GM13976 (cell line): ENCODE data around the gene AARS1.
"Not testable (repeated sequence)": the region's sequence is repeated elsewhere in the genome, so short reads cannot be mapped to it uniquely, and the experiment has no call there.

Experiments
- DNase-seq: peaks from one replicate; pipeline ENCODE4 v3.0.0; 2012; ENCODE audit warnings: low spot score
- in situ Hi-C: fragments of 300-500 bp; cut with MboI; formaldehyde crosslinking; loops from one replicate; pipeline ENCODE4 v1.12.0; 2022; ENCODE audit warnings: low sequenced_read_pairs, mixed read lengths, inconsistent platforms; ENCODE audit not compliant: unreplicated experiment
- TF ChIP-seq, protein P1 (sequence below): IDR thresholded peaks from 2 replicates; pipeline ENCODE4 v1.5.1; 2012; ENCODE audit warnings: borderline replicate concordance, mild to moderate bottlenecking; ENCODE audit not compliant: insufficient read depth; ENCODE audit errors: extremely low read depth, missing control alignments, control extremely low read depth

The AARS1 gene

DNA sequence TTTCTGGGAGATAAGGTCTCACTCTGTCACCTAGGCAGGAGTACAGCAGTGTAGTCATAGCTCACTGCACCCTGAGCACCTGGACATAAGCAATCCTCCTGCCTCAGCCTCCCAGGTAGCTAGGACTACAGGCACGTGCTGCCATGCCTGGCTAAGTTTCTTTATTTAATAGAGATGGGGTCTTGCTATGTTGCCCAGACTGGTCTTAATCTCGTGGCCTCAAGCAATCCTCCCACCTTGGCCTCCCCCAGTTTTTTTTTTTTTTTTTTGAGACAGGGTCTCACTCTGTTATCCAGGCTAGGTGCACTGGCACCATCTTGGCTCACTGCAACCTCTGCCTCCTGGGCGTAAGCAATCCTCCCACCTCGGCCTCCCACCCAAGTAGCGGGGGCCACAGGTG, 30.8 kb upstream of the AARS1 start:
- in situ Hi-C loops = no loop called here
- DNase-seq = no peak
- TF ChIP-seq, protein P1, sequence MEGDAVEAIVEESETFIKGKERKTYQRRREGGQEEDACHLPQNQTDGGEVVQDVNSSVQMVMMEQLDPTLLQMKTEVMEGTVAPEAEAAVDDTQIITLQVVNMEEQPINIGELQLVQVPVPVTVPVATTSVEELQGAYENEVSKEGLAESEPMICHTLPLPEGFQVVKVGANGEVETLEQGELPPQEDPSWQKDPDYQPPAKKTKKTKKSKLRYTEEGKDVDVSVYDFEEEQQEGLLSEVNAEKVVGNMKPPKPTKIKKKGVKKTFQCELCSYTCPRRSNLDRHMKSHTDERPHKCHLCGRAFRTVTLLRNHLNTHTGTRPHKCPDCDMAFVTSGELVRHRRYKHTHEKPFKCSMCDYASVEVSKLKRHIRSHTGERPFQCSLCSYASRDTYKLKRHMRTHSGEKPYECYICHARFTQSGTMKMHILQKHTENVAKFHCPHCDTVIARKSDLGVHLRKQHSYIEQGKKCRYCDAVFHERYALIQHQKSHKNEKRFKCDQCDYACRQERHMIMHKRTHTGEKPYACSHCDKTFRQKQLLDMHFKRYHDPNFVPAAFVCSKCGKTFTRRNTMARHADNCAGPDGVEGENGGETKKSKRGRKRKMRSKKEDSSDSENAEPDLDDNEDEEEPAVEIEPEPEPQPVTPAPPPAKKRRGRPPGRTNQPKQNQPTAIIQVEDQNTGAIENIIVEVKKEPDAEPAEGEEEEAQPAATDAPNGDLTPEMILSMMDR = no peak

DNA sequence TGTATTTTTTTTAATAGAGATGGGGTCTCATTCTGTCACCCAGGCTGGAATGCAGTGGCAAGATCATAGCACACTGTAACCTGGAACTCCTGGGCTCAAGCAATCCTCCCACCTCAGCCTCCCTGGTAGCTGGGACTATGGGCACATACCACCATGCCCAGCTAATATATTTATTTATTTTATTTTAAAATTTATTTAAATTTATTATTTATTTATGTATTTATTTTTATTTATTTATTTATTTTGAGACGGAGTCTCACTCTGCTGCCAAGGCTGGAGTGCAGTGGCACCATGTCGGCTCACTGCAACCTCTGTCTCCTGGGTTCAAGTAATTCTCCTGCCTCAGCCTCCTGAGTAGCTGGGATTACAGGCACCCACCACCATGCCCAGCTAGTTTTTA, 18.4 kb upstream of the AARS1 start:
- in situ Hi-C loops, DNase-seq: not testable (repeated sequence)

DNA sequence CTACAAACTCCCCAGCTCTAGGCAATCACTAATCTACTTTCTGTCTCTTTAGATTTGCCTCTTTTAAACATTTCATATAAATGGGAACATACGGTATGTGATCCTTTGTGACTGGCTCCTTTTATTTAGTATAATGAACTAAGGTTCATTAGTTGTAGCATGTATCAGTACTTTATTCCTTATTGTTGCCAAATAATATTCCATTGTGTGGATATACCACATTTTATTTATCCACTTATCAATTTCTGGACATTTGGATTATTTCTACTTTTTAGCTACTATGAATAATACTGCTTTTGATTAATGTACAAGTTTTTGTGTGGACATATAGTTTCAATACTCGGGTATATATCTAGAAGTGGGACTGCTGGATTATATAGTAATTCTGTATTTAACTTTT, 17.6 kb upstream of the AARS1 start:
- DNase-seq = no peak
- TF ChIP-seq, protein P1 = no peak
- in situ Hi-C loops = no loop called here

DNA sequence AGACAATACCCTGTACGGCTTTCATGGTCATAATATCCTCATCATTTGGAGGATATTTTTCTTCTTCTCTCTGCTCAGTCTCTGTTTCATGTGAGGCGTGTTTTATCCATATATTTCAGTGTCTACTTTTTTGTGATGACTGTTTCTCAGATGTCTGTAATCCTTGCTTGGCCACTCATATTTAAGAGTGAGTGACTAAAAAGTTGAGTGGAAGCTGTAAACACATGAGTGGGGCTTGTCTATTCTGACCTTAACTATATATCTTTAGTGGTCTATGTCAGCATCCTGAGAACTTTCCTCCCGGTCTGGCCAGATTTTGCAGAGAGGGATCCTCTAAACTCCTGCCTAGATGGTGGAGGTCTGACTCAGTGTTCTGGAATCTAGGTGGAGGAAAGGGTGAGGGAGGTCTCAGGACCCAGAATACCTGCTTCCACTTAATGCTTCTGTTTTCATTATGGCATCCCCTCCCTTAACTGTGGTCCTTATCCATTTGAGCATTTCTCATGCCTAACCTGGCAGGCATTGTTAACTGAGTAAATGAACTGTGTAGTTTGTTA, 15.7 kb upstream of the AARS1 start:
- in situ Hi-C loops = no loop called here
- no peak for DNase-seq
- TF ChIP-seq, protein P1 = no peak

DNA sequence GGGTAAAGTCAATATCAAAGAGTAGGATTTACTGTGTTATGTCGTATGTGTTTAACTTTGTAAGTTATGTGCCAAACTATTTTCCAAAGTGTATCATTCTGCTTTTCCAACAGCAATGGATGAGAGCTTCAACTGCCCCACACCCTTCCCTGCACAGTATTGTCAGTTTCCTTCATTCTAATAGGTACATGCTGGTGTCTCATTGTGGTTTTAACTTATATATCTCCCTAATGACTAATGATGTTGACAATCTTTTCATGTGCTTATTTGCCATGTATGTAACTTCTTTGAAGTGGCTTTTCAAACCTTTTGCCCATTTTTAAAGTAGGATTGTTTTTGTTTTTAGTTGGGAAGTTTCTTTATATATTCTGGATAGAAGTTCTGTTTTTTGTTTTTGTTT, 13.4 kb upstream of the AARS1 start:
- in situ Hi-C loops = no loop called here
- no peak for DNase-seq
- TF ChIP-seq, protein P1 = no peak

DNA sequence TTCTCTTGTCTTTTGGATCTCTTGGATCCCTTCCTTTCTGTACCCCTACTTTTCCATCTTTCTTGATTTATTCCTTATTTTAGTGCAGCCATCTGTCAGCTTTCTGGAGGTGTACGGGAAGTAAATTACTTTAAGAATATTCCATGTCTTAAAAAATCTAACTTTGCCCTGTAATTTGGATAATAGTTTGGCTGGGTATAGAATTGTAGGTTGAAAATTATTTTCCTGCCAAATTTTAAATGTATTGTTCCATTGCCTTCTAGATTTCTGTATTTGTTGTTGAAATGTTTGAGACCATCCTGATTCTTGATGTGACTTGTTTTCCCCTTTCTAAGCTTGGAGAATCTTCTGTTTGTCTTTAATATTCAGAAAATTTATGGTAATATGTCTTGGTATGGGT, 11.8 kb upstream of the AARS1 start:
- DNase-seq = no peak
- in situ Hi-C loops = no loop called here
- TF ChIP-seq, protein P1 = no peak

DNA sequence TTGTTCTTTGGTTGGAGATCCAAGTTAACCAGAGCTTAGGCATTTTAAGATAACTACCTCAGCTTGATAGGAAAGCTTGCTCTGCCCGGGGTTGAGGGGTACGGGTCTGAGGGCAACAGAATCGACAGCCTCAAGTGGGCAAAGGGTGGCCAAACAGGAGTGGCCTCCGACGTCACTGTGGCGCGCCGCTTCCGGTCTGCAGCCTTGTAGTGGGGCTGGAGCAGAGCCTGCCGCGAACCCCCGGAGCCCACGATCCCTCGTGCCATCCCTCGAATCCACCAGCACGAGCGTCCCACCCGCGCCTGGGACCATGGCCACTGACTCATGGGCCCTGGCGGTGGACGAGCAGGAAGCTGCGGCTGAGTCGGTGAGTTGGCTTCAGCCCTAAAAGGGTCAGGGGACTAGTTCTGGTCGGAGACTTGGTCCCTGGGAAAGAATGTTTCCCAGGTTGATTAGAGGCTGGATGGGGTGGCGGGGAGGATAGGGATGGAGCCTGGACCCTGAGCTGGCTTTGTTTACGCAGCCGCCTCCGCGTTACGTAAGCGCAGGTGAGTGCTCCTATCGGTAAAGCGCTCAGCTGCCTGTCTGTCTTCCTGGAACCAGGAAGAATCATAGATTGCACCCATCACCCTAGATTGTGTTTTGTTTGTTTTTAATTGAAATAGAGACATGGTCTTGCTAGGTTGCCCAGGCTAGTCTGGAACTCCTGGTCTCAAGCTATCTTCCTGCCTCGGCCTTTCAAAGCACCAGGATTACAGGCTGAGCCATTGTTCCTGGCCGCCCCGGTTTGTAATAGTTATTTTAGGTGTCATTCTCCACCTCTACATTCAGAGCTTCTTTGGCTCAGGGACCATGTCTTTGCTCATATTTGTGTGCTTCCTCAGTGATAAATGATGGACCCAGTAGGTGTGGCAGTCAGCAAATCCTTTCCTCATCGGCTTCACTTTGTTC, 10.0 kb upstream of the AARS1 start, which contains the start of gene DDX19B:
Gene DDX19B (plus strand): TSS at position 199 of the 951 bp plus-strand sequence. CDS start 112 bp downstream, at position 311.
- in situ Hi-C loops = no loop called here
- TF ChIP-seq, protein P1 = no peak
- peak; percentile 84 for DNase-seq
